Right lung (tissue), 5 donors: ENCODE data around the gene TNFRSF8. TPM values are rescaled to one million over a fixed set of nuclear protein-coding genes. Genes with fewer than 3 reads are reported as not detected.

ENCODE experiments used
- DNase-seq, 2 donors: peaks; one replicate each; pipeline ENCODE4 v3.0.0-alpha.2; 2013
- polyA plus RNA-seq, 5 donors: library from polyadenylated mRNA; unstranded; fragments of 120-200 nt; gene quantifications; one replicate each; pipeline versions ENCODE4 v1.2.1 to v1.2.3, GENCODE V29; 2013; ENCODE audit warnings: inconsistent platforms in 1 of 5, low replicate concordance in 1 of 5; ENCODE audit not compliant: insufficient read length in 5 of 5, insufficient read depth in 1 of 5

TNFRSF8 gene
- polyA plus RNA-seq, 5 donors, result 0.15 to 0.35 (median 0.19) TPM

DNA sequence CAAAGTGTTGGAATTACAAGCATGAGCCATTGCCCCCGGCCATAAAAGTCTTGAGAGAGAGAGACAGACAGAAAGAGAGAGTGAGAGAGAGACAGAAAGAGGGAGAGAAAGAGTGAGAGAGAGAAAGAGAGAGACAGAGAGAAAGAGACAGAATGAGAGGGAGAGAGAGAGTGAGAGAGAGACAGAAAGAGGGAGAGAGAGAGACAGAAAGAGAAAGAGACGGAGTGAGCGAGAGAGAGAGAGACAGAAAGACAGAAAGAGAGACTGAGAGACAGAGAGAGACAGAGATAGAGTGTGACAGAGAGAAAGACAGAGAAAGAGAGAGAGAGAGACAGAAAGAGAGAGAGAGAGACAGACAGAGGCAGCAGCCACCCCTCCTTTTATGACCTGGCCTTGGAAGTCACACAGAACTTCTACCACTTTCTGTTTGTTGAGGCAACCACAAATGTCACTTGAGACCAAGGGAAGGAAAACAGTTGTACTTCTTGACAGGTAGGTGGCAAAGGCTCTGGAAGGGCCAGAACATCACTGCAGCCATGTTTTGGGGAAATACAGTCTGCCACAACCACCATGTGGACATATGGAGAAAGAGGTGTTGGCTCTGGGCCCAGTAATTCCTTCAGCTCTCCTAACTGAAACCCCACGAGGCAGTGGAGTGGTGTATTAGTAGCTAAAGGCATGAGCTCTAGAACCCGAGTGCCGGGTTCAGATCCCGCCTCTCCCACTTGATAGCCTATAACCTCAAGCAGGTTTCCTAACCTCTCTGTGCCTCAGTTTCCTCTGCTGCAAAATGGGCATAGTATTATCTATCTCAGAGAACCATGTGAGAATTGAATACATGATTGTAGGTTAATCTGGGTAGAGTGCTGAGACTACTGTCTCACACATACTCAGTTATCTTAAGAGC is 50.6 kb downstream of the TNFRSF8 start:
- no peak for DNase-seq

GRCh38 chr1:12114340-12114683 is 51.2 kb downstream of the TNFRSF8 start:
- DNase-seq, result no peak

GRCh38 chr1:12114916-12115315 is 51.8 kb downstream of the TNFRSF8 start:
- DNase-seq, result no peak

GRCh38 chr1:12121212-12122003 is 58.3 kb downstream of the TNFRSF8 start:
- no peak for DNase-seq

DNA sequence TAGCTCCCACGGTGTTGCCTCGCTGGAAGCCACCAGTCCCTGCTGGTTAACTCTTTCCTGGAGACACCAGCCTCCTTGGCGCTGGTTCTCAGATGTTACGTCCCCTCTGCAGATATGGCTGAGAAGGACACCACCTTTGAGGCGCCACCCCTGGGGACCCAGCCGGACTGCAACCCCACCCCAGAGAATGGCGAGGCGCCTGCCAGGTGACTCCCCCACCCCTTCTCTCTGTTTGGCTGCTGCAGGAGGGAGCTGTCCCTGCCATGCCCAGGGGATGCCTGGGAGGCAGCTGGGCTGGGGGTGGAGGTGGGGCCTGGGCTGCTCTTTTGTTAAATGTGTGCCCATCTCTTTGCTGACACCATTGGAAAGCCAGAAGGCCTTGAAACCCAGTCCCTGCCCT is 60.1 kb downstream of the TNFRSF8 start:
- no peak for DNase-seq

GRCh38 chr1:12124693-12125421 is 61.8 kb downstream of the TNFRSF8 start:
- peak; percentile 67 to 79 for DNase-seq

DNA sequence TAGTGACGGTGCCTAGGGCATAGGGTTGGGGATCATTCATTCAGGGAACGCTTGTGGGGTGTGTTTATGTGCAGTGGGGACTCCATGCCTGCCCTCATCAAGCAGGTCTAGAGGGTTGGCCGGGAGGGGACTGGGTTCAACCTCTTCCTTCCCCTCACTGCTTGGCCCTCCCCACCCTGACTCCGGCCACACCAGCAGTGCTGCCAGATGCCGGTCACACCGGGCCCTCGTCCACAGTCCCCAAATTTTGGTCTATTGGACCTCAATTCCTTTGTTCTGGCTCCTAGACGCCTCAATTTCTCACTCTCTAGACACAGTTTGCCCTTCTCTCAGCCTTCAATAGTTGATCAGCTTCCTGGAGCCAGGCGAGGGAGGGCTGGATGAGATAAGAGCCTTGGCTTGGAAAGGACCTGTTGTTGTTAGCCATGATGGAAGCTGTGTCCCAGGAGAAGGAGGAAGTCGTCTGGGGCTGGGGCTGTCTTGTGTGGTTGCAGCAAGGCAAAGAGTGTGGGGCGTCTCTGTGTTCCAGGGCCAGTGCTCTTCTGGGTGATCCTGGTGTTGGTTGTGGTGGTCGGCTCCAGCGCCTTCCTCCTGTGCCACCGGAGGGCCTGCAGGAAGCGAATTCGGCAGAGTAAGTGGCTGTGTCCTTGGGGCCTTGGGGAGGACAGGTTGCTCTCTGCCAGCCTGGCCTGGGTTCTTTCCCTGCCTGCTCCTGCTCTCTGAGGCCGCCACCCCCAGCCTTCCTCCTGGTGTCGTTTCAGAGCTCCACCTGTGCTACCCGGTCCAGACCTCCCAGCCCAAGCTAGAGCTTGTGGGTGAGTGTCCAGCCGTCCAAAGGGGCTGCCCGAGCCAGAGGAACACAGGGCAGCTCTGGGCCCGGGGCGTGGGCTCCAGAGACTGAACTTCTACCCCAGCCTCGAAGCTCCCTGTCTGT is 62.6 kb downstream of the TNFRSF8 start:
- DNase-seq, result no peak

DNA sequence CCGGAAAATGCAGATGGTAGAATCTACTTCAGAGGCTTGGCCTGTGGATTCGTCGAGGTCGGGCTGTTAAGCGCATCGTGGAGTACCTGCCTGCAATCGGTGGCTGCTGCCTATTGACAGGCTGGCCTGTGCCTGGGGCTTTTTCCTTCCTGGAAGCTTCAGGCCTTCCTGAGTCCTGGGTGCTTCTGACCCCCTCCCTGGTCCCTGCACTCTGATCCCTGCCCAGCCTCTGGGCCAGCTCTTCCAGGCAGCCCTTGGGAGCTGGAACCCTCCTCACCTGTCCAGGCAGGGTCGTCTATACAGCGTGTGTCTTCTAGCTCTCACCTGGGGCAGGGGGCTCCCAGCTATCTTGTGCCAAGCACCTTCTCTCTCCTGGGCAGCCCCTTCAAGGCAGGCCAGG is 63.7 kb downstream of the TNFRSF8 start:
- no peak for DNase-seq

GRCh38 chr1:12127206-12127810 is 64.2 kb downstream of the TNFRSF8 start:
- DNase-seq, result no peak

- DNase-seq, result no peak
Observed at GRCh38 chr1:12128120-12128519, 65.0 kb downstream of the TNFRSF8 start.

GRCh38 chr1:12129624-12130023 is 66.5 kb downstream of the TNFRSF8 start:
- no peak for DNase-seq

GRCh38 chr1:12130466-12131130 is 67.5 kb downstream of the TNFRSF8 start:
- DNase-seq, result no peak

DNA sequence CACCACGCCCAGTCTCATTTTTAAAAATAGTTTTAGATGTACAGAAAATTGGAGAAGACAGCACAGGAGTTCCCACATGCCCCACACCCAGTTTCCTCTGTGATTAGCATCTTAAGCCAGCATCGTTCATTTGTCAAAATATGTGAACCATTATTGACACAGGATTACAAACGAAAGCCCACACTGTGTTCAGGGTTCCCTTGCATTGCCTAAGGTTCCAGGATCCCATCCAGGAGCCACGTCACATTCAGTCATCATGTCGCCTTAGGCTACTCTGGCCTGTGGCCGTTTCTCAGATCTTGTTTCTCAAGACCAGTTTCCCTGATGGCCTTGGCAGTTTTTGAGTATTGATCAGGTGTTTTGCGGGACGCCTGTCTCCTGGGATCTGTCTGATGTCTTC is 69.0 kb downstream of the TNFRSF8 start:
- no peak for DNase-seq

DNA sequence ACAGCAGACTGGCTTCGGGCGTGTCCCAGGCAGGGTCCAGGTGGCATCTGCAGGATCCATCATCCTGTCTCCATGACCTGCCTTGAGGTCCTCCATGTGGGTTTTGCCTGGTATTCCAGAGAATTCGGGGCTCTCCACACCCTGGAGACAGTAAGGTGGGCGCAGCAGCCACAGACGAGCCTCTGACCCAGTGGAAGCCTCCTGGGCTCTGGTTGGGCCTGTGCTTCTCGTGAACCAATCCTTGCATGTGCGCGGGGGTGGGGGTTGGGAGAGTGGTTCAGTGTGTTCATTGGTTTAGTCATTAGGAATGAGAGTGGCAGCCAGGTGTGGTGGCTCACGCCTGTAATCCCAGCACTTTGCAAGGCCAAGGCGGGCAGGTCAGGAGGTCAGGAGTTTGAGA is 71.6 kb downstream of the TNFRSF8 start:
- no peak for DNase-seq

GRCh38 chr1:12135612-12136011 is 72.5 kb downstream of the TNFRSF8 start:
- no peak for DNase-seq

- no peak for DNase-seq
Observed at GRCh38 chr1:12136916-12137610, 74.0 kb downstream of the TNFRSF8 start.

GRCh38 chr1:12138196-12139168 is 75.4 kb downstream of the TNFRSF8 start:
- no peak for DNase-seq

DNA sequence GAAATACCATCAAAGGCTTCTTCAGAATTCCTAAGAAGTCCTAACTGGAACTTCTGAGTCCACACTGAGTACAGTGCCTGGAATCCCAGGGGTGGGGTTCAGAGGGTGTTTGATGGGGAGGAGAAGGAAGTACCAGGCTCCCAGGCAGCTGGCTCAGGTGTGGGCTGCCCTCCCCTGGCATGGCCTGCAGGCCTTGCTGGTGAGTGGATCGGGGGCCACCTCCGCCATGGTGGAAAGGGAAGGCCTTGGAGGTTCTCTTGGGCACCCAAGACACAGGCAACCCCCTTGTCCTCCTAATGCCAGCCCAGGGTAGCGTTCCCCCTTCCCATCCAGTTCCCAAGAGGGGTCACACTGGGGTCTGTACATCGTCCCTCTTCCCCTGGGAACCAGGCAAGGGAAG is 76.9 kb downstream of the TNFRSF8 start:
- no peak for DNase-seq
